ENCODE measurements around the gene PSME3. TPM values are rescaled to one million over a fixed set of nuclear protein-coding genes. Genes with fewer than 3 reads are reported as not detected.
A peak's percentile ranks its signal among the peaks of the same experiment; 100 is the strongest.

Gene PSME3
- polyA plus RNA-seq, 1 of the 3 experiments (the other 2 are of a cell fraction): 139 TPM

DNA sequence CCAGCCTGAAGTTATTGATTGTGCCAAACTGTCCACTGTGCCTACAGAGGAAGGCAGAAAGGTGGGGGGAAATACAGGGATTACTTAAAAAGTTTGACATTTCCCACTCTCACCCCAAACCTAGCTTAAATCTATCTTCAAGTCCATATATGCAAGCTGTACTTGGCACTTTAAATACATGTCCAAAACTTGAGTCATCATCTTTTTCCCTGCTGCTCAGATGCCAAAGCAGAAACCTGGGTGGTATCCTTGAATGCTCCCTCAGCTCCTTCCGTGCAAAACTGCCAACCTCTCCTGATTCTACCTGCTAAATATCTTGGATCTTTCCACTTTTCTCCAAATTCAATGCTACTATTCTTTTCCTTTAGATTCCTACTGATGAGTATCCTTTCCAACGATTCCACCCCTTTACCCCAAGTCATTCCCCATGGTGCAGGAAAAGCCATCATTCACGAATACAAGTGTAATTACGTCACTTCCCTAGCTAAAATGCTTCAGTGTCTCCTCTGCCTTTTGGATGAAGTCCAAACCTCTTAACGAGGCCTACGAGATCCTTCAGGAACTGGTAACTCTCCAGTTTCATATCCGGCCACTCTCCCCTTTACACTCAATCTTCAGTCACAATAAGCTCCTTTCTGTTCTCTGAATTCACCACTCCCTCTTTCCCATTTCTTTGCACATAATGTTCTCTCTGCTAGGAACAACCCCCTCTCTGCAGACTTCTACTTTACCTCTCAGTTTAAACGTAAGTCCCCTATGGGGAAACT is 18.4 kb upstream of the PSME3 start (continued):
- TF ChIP-seq, protein P1, sequence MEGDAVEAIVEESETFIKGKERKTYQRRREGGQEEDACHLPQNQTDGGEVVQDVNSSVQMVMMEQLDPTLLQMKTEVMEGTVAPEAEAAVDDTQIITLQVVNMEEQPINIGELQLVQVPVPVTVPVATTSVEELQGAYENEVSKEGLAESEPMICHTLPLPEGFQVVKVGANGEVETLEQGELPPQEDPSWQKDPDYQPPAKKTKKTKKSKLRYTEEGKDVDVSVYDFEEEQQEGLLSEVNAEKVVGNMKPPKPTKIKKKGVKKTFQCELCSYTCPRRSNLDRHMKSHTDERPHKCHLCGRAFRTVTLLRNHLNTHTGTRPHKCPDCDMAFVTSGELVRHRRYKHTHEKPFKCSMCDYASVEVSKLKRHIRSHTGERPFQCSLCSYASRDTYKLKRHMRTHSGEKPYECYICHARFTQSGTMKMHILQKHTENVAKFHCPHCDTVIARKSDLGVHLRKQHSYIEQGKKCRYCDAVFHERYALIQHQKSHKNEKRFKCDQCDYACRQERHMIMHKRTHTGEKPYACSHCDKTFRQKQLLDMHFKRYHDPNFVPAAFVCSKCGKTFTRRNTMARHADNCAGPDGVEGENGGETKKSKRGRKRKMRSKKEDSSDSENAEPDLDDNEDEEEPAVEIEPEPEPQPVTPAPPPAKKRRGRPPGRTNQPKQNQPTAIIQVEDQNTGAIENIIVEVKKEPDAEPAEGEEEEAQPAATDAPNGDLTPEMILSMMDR (IDR thresholded peaks at IDR 0.05): no peak
- TF ChIP-seq RFX5 (IDR thresholded peaks at IDR 0.05; ENCODE audit: low read length): no peak
- no peak for TF ChIP-seq RXRA (IDR thresholded peaks at IDR 0.05; ENCODE audit: borderline replicate concordance, low read depth)
- TF ChIP-seq, protein P2, sequence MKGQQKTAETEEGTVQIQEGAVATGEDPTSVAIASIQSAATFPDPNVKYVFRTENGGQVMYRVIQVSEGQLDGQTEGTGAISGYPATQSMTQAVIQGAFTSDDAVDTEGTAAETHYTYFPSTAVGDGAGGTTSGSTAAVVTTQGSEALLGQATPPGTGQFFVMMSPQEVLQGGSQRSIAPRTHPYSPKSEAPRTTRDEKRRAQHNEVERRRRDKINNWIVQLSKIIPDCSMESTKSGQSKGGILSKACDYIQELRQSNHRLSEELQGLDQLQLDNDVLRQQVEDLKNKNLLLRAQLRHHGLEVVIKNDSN (IDR thresholded peaks at IDR 0.05; ENCODE audit: borderline replicate concordance, low read depth): no peak
- TF ChIP-seq, protein P3, sequence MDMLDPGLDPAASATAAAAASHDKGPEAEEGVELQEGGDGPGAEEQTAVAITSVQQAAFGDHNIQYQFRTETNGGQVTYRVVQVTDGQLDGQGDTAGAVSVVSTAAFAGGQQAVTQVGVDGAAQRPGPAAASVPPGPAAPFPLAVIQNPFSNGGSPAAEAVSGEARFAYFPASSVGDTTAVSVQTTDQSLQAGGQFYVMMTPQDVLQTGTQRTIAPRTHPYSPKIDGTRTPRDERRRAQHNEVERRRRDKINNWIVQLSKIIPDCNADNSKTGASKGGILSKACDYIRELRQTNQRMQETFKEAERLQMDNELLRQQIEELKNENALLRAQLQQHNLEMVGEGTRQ (IDR thresholded peaks at IDR 0.05; ENCODE audit: borderline replicate concordance, low read depth, low read length): no peak
- TF ChIP-seq, protein P4, sequence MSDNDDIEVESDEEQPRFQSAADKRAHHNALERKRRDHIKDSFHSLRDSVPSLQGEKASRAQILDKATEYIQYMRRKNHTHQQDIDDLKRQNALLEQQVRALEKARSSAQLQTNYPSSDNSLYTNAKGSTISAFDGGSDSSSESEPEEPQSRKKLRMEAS (IDR thresholded peaks at IDR 0.05; ENCODE audit: low read depth): peak; percentile 69
- TF ChIP-seq, protein P5, sequence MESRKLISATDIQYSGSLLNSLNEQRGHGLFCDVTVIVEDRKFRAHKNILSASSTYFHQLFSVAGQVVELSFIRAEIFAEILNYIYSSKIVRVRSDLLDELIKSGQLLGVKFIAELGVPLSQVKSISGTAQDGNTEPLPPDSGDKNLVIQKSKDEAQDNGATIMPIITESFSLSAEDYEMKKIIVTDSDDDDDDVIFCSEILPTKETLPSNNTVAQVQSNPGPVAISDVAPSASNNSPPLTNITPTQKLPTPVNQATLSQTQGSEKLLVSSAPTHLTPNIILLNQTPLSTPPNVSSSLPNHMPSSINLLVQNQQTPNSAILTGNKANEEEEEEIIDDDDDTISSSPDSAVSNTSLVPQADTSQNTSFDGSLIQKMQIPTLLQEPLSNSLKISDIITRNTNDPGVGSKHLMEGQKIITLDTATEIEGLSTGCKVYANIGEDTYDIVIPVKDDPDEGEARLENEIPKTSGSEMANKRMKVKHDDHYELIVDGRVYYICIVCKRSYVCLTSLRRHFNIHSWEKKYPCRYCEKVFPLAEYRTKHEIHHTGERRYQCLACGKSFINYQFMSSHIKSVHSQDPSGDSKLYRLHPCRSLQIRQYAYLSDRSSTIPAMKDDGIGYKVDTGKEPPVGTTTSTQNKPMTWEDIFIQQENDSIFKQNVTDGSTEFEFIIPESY (IDR thresholded peaks at IDR 0.05; ENCODE audit: borderline replicate concordance, low read depth): peak; percentile 24; the same call in 1 of the 2 replicates
- TF ChIP-seq TAF1 (IDR thresholded peaks at IDR 0.05; ENCODE audit: borderline replicate concordance, low read depth, low read length): no peak; the same call in 1 of the 2 replicates
- peak; percentile 55; the same call in 1 of the 2 replicates for TF ChIP-seq TCF12 (IDR thresholded peaks at IDR 0.05)
- TF ChIP-seq FOSL2 (IDR thresholded peaks at IDR 0.05; ENCODE audit: borderline replicate concordance, low read depth): peak; percentile 71
- no peak for TF ChIP-seq FOXJ3 (CRISPR knock-in tag; IDR thresholded peaks at IDR 0.05)
- TF ChIP-seq EZH2phosphoT487 (IDR thresholded peaks at IDR 0.05; ENCODE audit: borderline replicate concordance, low read depth): no peak
- peak; percentile 59; the same call in 1 of the 2 replicates for TF ChIP-seq TEAD4 (IDR thresholded peaks at IDR 0.05; ENCODE audit: borderline replicate concordance, insufficient read depth)
- TF ChIP-seq, protein P6, sequence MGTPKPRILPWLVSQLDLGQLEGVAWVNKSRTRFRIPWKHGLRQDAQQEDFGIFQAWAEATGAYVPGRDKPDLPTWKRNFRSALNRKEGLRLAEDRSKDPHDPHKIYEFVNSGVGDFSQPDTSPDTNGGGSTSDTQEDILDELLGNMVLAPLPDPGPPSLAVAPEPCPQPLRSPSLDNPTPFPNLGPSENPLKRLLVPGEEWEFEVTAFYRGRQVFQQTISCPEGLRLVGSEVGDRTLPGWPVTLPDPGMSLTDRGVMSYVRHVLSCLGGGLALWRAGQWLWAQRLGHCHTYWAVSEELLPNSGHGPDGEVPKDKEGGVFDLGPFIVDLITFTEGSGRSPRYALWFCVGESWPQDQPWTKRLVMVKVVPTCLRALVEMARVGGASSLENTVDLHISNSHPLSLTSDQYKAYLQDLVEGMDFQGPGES (IDR thresholded peaks at IDR 0.05; ENCODE audit: low read depth, low read length): no peak
- no peak for TF ChIP-seq MEF2A (IDR thresholded peaks at IDR 0.05; ENCODE audit: borderline replicate concordance, low read depth)
